Activated CD4-positive, alpha-beta T cell treated with anti-CD3 and anti-CD28 coated beads for 1 hour (primary cell): Measurements from ENCODE around the gene LRPPRC.

Source experiments
- DNase-seq: peaks from one replicate; pipeline ENCODE4 v3.0.0-alpha.2; 2020

LRPPRC gene

GRCh38 chr2:43853141-43854081 lies 142.4 kb downstream of the LRPPRC start:
- DNase-seq: no peak

- no peak for DNase-seq
Measured at GRCh38 chr2:43852196-43852730, 143.5 kb downstream of the LRPPRC start.

- no peak for DNase-seq
Measured at GRCh38 chr2:43851011-43851980, 144.5 kb downstream of the LRPPRC start.

GRCh38 chr2:43848214-43848613 lies 147.6 kb downstream of the LRPPRC start:
- DNase-seq: no peak

GRCh38 chr2:43846140-43846793 lies 149.5 kb downstream of the LRPPRC start:
- no peak for DNase-seq

- no peak for DNase-seq
Measured at GRCh38 chr2:43845181-43845580, 150.6 kb downstream of the LRPPRC start.

- DNase-seq: no peak
Measured at GRCh38 chr2:43842866-43843226, 152.9 kb downstream of the LRPPRC start.

GRCh38 chr2:43841949-43842865 lies 153.6 kb downstream of the LRPPRC start:
- no peak for DNase-seq

- no peak for DNase-seq
Measured at GRCh38 chr2:43840965-43841364, 154.8 kb downstream of the LRPPRC start.

GRCh38 chr2:43839776-43840564 lies 155.8 kb downstream of the LRPPRC start:
- DNase-seq: no peak

GRCh38 chr2:43838560-43839267 lies 157.1 kb downstream of the LRPPRC start, which contains the start of the genes ABCG5 and ABCG8:
TSS of gene ABCG5 (minus strand) at chr2:43838839. CDS start at chr2:43838679, 160 bp downstream.
TSS of gene ABCG8 (plus strand) at chr2:43838971. CDS start at chr2:43839054, 83 bp downstream.
- DNase-seq: no peak

GRCh38 chr2:43837831-43838559 lies 157.8 kb downstream of the LRPPRC start:
- DNase-seq: no peak

- no peak for DNase-seq
Measured at GRCh38 chr2:43837033-43837432, 158.8 kb downstream of the LRPPRC start.
